ENCODE measurements around the gene PRSS27. TPM values are rescaled to one million over a fixed set of nuclear protein-coding genes. Genes with fewer than 3 reads are reported as not detected.

The PRSS27 gene
- total RNA-seq, 1 donor from 2014 or later = 3.1 TPM

DNA sequence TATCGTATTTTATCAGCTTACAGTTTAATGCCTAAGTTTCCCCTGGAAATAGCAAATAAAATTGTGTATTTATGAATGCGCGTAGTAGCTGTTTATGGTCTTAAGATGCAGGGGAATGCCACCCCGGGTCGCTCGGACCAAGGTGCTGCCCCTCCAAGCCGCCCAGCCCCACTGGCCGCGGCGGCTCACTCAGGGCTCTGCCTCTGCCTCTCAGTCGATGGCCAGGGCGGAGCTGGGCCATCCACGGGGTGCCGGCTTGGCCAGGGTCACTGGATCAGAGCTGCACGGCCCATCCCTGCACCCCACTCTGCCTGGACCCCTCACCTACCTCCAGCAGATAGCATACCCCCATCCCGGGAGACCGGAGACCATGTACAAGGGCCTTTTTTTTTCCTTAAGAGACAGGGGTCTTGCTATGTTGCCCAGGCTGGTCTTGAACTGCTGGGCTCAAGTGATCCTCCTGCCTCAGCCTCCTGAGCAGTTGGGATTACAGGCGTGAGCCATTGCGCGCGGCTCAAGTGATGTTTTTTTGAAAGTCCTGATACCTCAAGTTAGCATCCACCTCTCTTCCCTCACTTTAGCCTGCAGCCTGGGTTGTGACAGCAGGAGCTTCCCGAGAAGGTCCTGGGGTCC lies 11.0 kb downstream of the PRSS27 start:
- DNase-seq (ENCODE audit: low spot score) = no peak

DNA sequence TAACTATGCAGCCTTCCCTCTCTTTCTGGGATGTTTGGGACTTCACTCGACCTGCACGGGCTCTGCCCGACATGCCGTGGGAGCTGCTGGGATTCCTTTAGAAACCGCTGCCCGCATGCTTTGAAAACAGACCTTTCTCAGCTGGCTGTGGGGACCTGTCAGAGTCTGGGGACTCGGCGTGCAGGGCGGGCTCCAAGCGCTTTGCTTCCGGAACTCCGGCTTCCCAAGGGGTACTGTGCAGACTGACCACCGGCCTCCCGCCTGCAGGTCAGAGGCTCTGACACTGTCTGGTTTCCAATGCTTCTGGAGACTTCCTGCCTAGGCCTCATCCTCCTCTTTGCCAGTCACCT lies 11.8 kb downstream of the PRSS27 start:
- DNase-seq (ENCODE audit: low spot score) = no peak

DNA sequence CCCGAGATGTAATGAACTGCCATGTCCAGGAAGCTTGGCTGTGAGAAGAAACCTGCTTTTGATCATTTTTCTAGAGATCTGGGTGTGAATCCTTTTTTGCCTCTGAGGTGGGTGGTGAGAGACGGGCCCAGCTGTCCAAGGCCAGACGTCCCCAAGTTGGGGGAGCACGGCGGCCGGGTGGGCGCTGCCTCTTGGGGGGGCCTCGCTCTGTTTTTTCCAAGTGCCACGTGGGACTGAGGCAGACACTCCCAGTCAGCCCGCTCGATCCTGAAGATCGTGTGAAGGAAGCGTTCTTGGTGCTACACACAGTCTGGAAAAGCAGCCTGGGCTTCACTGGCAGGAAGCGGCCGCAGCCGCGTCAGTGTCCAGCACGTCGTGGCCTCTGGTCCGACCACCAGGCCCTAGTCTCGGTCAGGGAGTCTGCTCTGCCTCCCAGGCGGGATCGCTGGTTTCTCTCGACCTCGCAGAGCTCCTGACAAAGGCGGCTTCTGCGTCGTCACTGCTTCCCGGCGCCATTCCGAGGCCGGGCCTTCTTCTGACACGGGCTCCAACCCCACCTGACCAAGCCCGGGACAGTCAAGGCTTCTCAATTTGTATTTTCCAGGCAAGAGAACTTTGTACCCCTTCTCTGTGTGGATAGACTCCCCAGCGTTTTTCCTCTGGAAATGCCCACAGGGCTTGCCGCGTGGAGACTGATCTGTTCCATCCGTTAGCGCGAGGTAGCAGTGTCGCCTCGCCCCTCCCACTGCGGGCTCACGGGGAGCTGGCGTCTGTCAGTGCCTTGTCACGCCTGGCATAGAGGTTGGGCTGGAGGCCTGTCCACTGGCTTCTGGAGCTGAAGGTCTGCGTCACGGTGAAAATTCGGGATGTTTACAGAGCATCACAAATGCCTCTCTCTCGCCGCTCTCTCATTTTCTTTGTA lies 12.4 kb downstream of the PRSS27 start:
- DNase-seq (ENCODE audit: low spot score) = no peak

DNA sequence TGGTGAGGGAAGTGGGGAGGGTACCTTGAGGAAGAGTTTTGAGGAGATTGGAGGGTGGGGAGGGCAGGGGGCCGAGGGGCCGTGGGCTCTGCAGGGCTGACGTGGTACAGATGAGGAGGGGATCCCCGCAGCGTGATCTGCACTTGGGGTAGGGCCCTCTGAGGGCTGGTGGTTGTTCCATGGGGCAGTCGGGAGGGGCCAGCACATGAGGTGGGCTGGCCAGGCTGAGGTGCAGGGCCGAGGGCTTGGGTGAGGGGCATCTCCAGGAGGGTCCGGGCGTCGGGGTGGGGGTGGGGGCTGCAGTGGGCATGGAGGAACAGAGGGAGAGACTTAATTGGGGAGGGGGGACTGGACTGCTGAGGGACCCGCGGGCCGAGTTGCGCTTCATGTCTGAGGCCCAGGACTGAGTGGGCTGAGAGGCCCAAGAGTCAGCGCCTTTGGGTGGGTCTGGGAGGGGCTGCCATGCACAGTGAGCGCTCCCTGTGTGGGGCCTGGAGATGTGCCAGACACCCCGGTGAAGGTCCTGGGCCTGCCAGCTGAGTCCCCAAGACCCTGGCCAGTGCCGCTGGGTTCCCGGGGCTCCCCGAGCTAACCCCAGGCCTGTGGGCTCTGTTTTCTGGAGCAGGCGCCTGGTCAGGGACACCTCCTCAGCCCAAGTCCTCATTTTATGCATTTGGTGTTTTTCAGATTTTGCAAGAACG lies 13.3 kb downstream of the PRSS27 start:
- DNase-seq (ENCODE audit: low spot score) = no peak

DNA sequence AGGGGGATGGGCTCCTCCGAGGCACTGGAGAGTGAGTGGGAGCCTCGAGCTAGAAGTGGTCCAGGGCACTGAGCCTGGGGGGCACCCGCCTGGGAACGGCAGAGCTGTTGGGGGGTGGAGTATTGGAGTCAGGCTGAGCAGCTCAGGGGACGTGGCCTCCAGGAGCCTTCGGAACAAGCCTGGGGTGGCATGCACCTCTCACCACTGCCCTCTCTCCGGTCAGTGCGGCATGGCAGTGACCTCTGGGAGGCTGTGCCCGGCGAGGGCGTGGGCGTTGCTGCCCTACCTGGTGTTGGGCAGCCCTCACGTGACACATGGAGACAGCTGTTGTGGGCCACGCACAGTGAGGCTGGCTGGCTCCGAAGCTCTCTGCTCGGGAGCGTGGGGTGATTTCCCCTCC lies 13.9 kb downstream of the PRSS27 start:
- no peak for DNase-seq (ENCODE audit: low spot score)

DNA sequence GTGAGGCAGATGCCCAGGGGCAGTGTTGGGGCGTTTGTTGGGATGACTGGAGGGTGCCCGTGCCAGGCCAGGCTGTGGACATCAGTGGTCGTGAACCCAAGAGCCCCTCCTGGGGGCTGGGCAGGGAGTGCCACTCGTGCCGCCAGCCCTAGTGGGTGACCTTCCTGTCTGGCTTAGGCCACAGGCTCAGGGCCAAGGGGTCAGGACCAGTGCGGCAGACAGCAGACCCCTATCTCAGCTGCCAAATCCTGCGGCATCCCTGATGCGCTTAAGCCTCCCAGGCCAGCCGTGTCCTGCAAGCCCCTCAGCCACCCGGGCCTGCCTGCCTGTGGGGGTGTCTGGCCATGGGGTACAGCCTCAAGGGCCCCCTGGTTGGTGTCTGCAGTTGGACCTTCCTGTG lies 14.7 kb downstream of the PRSS27 start:
- DNase-seq (ENCODE audit: low spot score) = no peak

DNA sequence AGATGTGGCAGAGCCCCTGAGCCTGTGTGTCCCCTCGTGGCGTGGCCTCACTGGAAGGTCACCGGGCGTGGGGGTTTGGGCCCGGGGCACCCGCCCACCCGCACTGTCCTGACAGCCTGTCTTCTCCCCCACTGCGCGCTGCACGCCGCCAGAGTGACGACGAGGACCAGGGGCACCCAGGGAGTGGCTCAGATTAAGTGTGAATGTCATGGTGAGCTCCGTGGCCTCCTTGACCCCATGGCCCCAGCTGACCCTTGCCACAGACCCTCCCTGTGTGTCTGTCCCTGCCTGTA lies 15.1 kb downstream of the PRSS27 start:
- no peak for DNase-seq (ENCODE audit: low spot score)

DNA sequence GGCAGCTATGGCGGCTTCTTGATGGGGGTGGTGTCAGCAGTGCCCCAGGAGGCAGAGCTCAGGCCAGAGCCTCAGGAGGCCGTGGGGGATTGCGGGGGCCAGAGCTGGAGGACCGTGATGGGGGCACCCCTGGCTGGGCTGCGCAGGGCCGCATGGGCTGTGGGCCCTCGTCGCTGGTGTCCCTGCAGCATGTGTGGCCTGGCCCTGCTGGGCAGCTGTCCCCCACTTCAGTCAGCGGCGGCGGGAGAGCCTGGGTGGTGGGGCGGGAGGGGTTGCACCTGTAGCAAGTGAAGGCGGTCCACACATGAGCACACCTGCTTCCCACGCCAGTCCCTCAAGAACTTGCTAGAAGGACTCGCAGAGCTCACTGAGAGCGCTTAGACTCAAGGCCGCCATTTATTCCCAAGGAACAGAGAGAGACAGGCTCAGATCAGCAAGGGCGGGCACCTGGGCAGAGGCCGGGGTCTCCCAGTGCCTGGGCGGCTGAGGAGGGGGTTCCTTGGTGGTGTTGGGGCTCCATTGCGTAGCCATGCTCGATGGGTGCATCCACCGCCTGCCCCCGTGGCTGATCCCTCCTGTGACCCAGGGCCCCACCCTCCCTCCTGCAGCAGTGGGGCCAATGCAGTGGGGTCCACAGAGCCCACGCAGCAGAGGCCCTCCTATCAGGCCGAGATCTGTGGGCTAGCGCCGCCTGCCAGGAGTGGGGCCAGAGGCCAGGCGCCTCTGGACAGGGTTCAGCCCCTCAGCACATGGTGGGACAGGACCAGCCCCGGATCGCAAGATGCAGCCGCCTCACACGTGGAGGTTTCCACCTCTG lies 15.7 kb downstream of the PRSS27 start:
- DNase-seq (ENCODE audit: low spot score) = no peak

DNA sequence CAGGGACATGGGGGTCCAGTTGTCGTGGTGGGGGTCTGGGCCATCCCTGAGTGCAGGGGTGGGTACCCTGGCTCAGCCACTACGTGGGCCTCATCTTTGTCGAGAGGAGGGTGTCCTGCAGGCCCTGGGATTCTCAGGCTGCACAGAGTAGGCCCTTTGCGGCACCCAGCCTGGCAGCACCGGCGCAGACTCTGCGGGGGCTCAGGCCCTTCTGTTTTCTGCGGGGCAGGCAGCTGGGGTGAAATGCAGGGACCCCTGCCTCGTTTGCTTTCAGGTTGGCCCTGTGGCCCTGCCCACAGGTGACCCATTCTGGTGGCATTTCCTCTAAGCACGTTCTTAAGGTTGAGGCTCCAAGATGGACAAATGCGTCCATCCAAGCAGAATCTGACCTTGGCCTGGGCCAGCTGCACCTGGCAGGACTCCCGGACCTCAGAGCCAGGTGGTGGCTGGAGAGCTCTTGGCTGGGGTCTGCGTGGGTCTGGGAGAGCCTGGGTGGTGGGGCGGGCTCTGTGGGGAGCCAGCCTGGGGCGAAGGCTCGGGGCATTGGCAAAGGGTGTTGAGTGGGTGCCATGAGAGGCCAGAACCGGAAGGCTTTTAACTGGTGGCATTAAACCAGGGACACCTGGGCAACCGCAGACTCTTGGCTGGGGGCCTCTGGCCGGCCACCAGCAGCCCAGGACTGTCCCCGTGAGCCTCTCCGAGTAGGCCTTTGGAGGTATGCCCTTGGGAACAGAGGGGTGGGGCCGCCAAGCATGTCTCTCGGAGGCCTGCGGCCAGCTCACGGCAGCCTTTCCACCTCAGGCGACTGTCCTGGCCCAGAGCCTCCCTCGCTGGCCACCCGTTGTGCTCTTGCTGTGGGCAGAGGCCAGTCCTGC lies 16.9 kb downstream of the PRSS27 start:
- no peak for DNase-seq (ENCODE audit: low spot score)

DNA sequence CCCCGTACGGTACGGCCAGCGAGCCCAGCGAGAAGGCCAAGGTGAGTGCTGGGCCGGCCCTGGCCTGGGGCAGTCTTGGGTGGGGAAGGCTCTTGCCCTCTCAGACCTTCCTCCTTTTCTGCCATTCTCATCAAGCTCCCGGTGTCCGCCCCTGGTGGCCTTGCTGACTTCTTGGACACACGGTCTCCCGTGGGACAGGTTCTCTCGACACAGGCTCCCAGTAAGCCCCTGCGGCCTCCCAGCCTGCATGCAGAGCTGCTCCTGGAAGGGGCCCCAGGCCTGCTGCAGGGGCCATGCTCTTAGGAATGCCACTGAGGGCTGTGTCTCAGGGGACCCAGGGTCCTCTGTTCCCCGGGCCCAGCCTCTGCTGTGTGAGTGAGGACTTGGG lies 17.6 kb downstream of the PRSS27 start:
- DNase-seq (ENCODE audit: low spot score) = no peak

DNA sequence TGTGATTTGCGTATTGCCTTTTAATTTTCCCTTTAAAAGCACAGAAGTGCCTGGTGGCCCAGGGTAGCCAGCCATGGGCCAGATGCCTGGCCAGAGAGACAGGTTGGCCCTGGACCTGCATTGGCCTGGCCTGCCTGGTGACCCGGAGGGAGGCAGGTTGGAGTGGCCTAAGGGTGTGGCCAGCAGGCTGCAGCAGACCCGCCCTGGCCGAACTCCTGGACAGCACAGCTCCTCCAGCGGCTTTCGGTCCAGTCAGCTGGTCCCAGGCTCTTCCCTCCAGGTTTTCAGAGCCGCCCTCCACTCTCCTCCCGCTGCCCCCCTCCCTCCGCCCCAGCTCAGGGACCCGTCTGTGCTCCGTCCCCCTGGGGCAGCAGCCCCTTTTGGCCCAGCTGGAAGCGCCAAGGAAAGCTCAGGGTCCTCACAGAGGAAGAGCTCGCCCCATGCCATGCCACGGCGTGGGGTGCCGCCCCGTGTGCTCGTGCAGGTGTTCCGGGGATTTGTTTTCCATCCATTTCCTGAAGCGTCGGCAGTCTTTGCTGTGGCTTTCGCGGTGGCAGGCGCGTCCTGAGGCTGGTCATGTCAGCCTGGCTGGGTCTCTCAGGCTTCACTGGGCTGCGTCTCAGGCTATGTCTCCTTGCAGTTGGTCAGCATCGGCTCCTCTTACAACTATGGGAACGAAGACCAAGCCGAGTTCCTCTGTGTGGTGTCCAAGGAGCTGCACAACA lies 18.1 kb downstream of the PRSS27 start:
- no peak for DNase-seq (ENCODE audit: low spot score)

DNA sequence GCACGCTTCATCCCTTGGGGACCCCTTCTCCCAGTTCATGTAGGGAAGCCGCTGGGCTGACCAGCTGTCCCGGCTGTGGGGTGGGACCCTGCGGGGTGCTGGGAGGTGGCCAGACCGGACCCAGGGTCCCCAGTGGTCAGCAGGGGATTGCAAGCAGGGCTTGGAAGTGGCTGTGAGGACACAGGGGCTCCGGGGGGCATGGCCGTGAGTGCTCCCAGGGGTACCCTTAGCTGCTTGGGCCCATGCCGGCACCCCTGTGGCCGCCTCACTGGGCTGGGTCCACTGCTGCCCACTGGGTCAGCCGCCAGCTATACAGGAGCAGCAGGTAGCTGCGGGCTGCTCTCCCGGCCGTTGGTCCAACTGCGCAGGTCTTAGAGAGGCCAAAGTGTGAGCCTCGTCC lies 18.8 kb downstream of the PRSS27 start:
- no peak for DNase-seq (ENCODE audit: low spot score)

DNA sequence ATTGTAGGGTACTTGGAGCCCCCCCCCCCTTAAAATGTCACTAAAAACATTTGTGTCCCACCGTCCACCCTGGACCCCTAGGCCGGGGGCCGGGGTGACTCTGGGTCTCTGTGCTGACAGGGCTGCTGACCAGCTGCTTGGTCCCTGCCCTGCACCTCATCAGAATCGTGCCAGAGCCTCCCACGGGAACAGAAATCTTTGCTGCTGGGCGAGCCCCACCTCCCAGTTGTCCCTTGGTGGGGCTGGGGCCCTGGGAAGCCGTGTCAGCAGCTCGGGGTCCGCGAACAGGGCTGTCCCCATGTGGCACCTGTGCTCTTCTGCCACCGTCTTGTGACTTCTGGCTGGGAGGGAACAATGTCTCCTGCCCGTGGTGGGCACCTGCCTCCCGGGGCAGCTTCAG lies 19.2 kb downstream of the PRSS27 start:
- DNase-seq (ENCODE audit: low spot score) = no peak

DNA sequence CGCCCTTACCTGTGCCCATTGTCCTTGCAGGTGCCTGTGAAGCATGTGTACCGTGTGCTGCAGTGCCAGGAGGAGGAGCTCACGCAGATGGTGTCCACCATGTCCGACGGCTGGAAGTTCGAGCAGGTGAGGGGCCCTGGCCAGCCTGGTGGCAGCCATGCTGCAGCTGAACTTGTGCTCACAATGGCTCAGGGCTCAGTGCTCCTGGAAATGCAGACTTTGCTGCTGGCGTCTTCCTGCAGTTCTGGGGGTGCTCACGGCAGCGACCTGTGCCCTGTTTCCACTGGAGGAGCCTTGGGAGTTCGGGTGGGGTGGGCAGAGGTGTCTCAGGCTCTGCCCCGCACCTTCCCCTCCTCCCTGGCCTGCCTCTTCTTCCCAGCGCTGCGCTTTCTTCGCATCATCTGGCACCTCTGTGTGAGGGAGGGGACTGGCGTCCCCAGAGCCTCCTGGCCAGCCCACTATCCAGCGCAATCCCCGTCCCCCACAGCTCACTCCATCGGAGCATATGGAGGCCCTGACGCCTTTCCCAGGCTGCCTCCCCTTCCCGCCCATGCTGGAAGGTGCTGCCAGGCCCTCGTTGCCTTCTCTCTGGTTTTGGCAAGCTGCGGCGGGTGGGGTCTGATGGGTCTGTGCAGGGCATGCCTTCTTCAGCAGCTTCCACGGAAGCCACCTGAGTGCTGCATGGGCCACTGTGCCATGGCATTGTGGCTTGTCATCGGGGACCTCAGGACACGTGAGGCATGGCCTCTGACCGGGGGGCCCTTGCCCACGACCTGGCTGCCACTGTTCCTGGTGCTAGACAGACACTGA lies 20.0 kb downstream of the PRSS27 start:
- DNase-seq (ENCODE audit: low spot score) = no peak

DNA sequence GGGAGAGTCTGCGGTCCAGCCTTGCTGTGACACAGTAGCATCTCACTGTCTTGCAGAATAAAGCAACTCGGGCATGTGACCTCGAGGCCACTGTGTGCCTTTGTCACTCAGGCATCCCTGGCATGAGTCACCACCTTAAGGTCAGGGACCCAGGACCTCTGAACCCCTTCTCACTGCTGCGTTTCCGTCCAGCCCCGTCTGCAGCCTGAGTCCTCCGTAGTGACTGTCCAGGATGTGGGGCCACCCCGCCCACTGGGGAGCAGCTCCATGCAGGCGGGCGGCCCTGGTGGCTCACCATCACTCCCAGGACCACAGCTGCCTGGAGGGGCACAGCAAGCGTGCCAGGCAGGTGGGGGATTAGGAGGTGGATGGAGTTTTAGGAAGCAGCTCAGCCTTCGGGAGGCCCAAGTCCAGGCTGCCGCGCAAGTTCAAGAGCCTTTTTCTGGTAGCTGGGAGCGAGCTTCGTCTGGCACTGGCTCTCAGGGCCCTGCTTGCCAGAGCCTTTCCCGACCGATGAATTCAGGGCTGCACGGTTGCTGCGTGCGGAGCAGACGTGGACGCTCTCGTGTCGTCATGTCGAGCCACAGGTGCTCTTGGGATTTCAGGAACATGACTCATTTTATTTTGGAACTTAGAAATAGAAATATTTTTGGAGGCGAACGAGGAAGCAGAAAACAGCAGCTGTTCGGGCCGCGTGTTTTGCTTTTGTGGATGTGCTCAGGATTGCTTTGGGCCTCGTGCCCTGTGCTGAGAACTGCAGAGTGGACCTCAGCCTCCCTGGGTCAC lies 20.9 kb downstream of the PRSS27 start:
- DNase-seq (ENCODE audit: low spot score) = no peak

DNA sequence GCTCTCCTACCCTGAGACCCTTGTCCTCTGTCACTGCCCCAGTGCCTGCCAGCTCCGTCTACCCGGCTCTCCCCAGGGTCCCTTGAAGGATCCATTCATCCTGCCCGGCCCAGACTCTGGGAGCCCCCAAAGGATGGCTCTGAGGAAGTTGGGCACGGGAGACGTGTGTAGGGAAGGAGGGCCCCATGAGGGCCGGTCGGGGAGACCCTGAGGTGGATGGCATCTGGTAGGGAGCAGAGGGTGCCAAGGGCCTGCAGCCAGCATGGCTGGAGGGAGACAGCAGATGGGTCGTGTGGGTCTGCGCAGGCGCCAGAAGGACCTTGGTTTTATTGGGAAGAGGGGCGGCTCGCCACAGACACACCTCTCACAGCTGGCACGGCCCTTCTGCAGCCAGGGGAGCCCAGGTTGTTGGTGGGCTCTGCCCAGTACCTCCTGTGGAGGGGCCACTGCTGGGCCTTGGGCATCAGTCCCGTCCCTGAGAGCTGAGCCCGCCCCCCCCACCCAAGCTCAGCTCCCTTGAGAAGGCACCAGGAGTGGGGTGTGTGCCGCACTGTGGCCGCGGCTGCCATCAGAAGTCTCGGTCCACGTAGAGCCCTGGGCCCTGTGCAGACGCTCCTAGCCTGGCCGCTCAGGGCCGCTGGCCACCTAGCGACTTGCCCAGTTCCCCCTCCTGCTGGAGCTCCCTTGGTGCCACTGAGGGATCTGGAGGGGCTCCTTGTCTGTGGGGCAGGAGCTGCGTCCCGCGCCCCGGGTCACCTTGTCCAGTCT lies 21.7 kb downstream of the PRSS27 start:
- DNase-seq (ENCODE audit: low spot score) = no peak

DNA sequence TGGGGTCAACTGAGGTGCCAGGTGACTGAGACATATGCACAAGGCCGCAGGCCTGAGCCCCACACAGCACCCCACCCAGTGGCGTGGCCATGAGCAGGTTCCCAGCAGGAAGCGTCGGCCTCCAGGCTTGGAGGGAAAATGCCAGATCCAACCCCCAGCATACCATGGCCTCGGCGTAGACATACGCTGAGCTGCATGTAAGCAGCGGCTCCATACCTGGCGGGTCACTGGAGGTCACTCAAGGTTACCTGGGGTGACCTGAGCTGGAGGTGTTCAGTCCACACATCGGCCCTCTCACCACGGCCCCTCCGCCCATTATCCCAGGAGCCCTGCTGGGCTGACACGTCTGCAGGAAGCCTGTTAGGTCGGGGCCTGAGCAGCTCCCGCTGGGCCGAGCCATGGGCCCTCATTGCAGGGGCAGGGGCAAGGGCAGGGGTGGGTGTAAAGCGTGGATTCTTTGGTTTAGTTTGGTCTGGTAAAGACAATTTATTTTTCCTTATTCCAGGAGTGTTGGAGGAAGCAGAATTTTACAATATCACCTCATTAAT lies 22.5 kb downstream of the PRSS27 start:
- no peak for DNase-seq (ENCODE audit: low spot score)
